Loucy (cell line): ENCODE data around the gene RPH3AL.

Experiments
- CTCF ChIP-seq: fragments of 200-600 bp; sonication (generic); conservative IDR thresholded peaks from 2 replicates; pipeline ENCODE4 v1.5.1; 2014; ENCODE audit warnings: mild to moderate bottlenecking, antibody characterized with exemption, low read length
- EZH2phosphoT487 ChIP-seq: fragments of 200-600 bp; IDR thresholded peaks from 2 replicates; pipeline ENCODE4 v1.6.1; 2018; ENCODE audit warnings: antibody characterized with exemption, mild to moderate bottlenecking, moderate library complexity, borderline replicate concordance

- TF ChIP-seq CTCF (no peak), EZH2phosphoT487 (no peak)
Measured at GRCh38 chr17:182050-182751, 170.4 kb downstream of the RPH3AL start.
